NAMALWA (cell line): ENCODE results near the gene NDUFA12.
A peak's percentile ranks its signal among the peaks of the same experiment; 100 is the strongest.

Source experiments
- DNase-seq: peaks from one replicate; pipeline ENCODE4 v3.0.0-alpha.2; 2015; ENCODE audit warnings: low spot score

Gene NDUFA12

DNA sequence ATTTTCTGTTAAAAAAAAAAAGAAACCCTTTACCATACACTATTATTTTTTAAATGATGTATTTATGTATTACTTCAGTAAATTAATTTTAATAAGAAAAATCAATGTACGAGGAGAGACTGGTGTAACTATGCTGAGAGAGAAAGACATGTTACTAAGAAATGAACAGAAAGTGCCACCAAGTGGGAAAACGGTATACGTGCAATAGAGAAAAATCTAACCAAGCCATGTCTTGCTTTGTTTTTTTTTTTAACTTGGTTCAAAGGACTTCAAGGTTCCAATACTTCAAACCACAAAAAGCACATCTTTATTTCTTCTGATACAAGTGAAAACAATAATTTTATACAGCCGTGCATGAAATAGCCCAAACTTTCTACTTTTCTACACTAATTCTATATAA, 22.9 kb downstream of the NDUFA12 start:
- peak; percentile 37 for DNase-seq

GRCh38 chr12:94979941-94980340, 23.6 kb downstream of the NDUFA12 start:
- no peak for DNase-seq

DNA sequence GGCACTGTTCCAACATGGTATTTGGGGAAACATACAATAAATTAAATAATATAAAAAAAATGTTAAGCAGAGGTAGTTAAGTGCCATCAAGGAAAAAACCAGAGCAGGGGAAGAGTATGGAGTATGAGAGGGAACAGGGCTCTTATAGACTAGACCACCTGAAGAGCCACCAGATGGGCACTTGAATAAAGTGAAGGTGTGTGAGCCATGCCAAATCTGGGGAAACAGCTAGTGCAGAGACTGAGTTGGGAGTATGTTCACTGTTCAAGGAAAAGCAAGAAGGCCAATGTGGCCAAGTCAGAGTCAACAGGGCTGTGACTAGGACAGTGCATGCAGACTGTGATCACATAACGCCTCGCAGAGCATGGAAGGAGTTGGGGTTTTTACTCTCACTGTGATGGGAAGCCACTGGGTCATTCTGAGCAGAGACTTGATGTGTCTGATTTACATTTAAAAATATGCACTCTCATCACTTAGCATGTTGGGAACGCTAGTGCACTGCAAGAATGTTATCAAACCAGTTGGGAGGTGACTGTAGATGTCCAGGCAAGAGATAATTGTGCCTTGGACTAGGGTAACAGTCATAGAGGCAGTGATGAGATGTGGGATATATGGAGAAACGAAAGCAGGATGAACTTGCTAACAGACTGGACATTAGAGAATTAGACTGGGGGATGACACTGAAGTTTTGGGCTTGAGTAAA, 25.6 kb downstream of the NDUFA12 start:
- no peak for DNase-seq

GRCh38 chr12:94973221-94973620, 30.3 kb downstream of the NDUFA12 start:
- DNase-seq, result no peak

- DNase-seq, result no peak
These were observed 30.7 kb downstream of the NDUFA12 start for GRCh38 chr12:94972795-94973194.

DNA sequence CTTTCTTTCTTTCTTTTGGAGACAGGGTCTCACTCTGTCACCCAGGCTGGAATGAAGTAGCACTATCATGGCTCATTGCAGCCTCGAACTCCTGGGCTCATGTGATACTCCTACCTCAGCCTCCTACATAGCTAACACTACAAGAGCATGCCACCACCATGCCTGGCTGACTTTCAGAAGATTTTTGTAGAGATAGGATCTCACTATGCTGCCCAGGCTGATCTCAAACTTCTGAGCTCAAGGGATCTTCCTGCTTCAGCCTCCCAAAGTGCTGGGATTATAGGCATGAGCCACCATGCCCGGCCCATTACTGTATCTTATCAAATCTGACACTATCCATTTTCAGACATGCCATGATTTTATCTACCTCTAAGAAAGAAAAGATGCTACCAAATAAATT, 31.6 kb downstream of the NDUFA12 start:
- no peak for DNase-seq

- DNase-seq, result no peak
These were observed 32.9 kb downstream of the NDUFA12 start for GRCh38 chr12:94970560-94970959.

DNA sequence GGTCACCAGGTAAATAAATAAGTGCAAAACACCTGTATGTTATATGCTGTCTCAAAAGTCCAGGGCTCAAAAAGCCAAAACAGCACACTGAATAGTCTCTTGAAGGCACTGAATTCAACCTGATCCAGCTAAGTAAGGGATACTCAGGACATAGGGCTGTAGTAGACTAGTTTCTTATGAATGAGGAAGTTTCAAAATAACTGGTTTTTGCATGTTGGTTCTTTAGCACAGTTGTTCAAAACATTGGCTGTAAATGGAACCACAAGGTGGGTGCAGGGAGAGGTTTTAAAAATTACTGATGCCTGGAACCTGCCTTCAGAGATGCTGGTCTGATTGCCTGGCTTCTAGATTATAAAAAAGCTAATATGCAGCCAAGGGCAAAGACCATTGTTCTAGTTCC, 34.1 kb downstream of the NDUFA12 start:
- peak; percentile 33 for DNase-seq

GRCh38 chr12:94965982-94966630, 37.4 kb downstream of the NDUFA12 start:
- DNase-seq, result no peak

GRCh38 chr12:94963649-94964048, 39.8 kb downstream of the NDUFA12 start:
- no peak for DNase-seq

DNA sequence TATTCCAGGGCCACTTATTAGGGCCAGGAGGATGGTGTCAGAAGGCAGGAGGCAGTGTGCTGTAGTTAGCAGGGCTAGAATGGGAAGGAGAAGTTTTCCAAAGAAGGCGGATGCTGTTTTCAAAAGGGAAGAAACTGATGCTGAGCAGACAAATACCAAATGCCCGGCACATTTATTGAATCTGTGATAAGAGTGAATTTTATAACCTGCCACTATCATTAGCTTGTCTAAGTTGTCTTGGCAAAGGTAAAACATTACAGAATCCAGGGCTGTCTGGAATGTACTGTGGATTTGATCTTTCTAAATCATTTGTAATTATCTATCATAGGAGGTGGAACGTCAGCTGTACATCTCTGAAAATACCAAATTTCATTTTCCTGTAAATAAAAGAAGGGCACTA, 40.8 kb downstream of the NDUFA12 start:
- no peak for DNase-seq

DNA sequence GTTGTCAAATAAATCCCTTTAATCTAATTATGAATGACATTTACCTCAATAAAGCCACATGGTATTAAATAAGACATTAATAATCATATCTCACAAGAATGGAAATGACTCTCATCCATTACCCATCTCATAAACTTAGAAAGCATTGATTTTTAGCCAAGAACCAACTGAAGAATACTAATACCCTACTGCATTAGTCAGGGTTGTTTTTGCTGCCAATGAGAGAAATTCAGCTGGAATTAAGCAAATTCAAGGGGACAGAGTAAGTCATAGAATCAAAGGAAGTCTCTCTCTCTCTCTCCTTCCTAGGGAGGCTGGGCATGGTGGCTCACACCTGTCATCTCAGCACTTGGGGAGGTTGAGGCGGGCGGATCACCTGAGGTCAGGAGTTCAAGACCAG, 41.6 kb downstream of the NDUFA12 start:
- DNase-seq, result no peak

- no peak for DNase-seq
These were observed 42.2 kb downstream of the NDUFA12 start for GRCh38 chr12:94961256-94961824.

- no peak for DNase-seq
These were observed 46.5 kb downstream of the NDUFA12 start for GRCh38 chr12:94957006-94957405.

DNA sequence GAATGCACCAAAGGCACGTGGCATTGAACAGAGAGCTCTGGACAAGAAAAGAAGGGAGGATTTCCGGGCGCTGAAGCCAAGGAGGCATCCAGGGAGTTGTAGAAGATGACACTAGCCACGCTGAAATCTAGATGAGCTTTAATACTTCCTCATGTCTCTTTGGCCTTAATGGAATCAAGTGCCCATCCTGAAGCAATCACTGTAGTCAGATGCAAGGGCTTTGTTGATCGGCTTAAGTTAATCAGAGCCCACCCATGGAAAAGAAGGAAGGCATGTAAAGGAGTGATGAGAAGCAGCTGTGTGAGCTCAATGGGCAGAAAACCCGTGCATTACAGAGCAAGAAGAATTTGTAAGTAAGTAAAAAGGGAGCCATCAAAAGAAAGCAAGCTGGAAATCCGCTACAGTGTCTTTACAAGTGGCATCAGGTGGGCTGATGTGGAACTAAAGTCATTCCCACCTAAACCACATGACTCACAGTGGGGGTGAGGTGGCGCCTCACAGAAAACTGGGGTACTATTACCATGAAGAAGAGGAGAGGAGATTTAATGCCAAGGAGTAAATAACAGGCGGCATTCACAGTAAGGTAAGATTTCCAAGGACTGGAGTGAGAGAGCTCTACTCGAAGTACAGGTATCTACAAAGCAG, 48.4 kb downstream of the NDUFA12 start:
- no peak for DNase-seq

DNA sequence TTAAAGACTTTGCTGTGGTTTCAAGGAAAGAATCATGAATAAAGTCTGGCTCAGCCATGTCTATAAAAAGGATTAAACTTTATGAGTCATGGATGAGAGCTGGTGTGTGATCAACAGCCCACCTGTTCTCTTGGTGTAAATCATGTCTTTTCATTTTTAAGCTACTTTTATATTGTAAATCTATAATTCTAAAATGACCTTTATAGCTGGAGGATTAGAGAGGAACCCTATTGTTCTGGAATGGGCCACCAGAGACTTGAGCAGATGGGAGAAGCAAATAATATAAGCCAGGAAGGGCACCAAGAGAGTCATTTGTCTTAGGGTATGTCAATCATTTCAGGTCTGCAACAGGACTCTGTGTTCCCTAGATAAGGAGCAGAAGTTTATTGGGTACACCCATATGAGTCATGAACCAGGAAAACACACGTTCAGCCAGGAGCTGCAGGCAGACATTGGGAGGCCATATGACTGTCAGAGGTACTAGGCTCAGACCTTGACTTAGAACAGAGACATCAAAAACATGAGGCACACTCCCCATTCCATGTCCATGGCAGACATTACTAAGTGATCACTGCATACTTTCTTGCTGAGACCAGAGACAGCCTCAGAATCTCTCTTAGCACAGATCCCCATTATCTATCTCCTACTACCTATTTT, 49.3 kb downstream of the NDUFA12 start:
- no peak for DNase-seq

DNA sequence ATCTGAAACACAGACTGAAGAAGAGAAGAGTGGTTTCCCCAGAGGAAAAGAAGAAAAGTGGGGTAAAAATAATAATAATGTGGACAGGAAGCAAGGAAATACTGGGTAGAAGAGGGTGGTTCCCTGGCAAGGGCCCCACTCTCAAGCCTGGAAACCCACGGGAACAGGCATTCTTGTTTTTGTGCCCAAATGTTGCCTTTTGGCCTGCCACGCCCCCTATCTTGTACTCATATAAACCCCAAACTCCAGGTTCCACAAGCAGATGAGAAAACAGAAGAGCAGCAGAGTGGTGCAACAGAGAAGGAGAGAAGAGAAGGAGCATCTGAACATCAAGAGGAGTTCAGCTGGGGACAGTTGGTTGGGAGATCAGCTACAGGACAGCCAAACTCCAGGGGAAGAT, 51.2 kb downstream of the NDUFA12 start:
- no peak for DNase-seq

- no peak for DNase-seq
These were observed 52.2 kb downstream of the NDUFA12 start for GRCh38 chr12:94951071-94951934.

DNA sequence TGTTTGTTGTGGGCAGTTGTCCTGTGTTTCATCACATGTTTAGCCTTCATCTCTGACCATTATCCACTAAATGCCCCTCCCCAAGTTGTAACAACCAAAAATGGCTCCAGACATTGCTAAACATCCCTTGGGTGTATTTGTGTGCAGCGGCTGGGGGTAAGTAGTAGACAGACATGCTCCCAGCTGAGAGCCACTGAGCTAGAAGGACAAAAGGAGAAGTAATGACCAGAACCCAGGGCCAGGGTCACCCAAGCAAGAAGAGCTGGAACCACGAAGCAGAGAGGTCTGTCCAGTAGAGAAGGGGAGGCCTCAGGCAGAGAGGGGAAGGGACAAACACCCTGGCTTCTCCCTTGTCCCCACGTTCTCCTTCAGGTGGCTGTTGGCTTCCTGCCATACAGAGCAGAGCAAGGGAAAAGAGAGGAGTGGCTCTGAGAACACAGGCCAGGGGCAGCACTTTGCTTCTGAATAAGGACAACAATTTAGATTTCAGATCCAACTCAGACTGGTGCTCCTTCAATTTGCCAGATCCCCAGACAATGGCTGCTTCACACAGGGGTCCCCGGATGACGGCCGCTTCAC, 55.2 kb downstream of the NDUFA12 start:
- no peak for DNase-seq

DNA sequence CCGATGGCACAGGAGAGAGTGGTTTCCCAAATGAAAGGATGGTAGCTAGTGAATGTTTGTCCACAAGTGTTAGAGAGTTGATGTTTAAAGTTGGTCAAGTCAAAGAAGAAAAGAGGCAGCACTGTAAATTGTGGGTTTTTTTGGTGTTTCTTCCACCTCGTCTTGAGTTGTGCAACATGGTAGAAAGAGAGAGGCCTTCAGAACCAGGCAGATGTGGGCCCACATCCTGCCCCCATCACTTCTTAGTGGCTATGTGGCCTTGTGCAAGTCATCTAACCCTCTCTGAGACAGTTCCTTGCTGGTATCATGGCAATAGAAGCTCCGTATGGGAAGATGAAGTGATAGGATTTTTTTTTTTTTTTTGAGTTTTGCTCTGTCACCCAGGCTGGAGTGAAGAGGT, 60.8 kb downstream of the NDUFA12 start:
- no peak for DNase-seq

DNA sequence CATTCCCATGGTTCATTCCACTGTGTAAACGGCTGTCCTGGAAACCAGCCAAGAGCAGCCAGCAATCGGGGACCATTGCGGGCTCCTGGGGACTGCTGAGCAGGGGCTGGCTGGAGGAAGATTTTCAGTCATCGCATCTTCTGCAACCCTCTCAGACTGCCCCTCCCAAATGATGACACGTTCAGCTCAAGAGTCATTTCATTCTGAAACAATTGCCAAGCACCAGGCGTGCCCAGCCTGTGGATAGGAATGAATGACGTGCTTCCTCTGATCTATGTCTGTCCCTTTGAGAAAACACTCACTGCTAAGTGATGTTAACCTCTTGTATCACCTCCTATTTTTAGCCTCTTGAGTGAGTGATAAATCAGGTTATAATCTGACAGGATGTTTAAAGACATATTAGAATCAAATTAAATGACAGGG, 62.0 kb downstream of the NDUFA12 start:
- no peak for DNase-seq
